SK-N-SH treated with all-trans-retinoic acid at 6 μM for 48 hours (cell line): ENCODE results near the gene RBMS3.
A peak's percentile ranks its signal among the peaks of the same experiment; 100 is the strongest.

Experiments
- ATAC-seq: fragments of 200-7000 bp; cut with Tn5 transposase; 3 replicates; pipeline ENCODE4 v1.9.1; 2020; ENCODE audit warnings: mild to moderate bottlenecking, moderate library complexity
- ARNTL ChIP-seq: fragments of 450-650 bp; formaldehyde crosslinking; IDR thresholded peaks from 2 replicates; pipeline ENCODE4 v1.5.0; 2020; ENCODE audit warnings: low read depth, mild to moderate bottlenecking, moderate library complexity, borderline replicate concordance
- BACH2 ChIP-seq: fragments of 250-450 bp; sonication (Bioruptor Pico); IDR thresholded peaks from 2 replicates; pipeline ENCODE4 v1.9.0; 2021; ENCODE audit warnings: mild to moderate bottlenecking, borderline replicate concordance
- CSDC2 ChIP-seq: fragments of 250-450 bp; sonication (Bioruptor Pico); IDR thresholded peaks from 2 replicates; pipeline ENCODE4 v1.5.0; 2020; ENCODE audit warnings: mild to moderate bottlenecking, moderate library complexity
- ISL1 ChIP-seq: fragments of 250-450 bp; sonication (Bioruptor Pico); IDR thresholded peaks from 2 replicates; pipeline ENCODE4 v2.1.2; 2022; ENCODE audit warnings: mild to moderate bottlenecking, moderate library complexity
- OSR1 ChIP-seq: fragments of 250-450 bp; sonication (Bioruptor Pico); IDR thresholded peaks from 2 replicates; pipeline ENCODE4 v1.8.0; 2022; ENCODE audit warnings: moderate library complexity, mild to moderate bottlenecking, inconsistent platforms
- PPARA ChIP-seq: fragments of 250-450 bp; sonication (Bioruptor Pico); IDR thresholded peaks from 2 replicates; pipeline ENCODE4 v1.5.0; 2020; ENCODE audit warnings: mild to moderate bottlenecking, borderline replicate concordance
- RARB ChIP-seq: fragments of 250-450 bp; sonication (Bioruptor Pico); IDR thresholded peaks from 2 replicates; pipeline ENCODE4 v1.8.0; 2021; ENCODE audit warnings: mild to moderate bottlenecking, moderate library complexity
- SNAI2 ChIP-seq: fragments of 250-450 bp; sonication (Bioruptor Pico); IDR thresholded peaks from 2 replicates; pipeline ENCODE4 v1.5.0; 2020; ENCODE audit warnings: mild to moderate bottlenecking, moderate library complexity
- TCF4 ChIP-seq: fragments of 250-450 bp; sonication (Bioruptor Pico); IDR thresholded peaks from 2 replicates; pipeline ENCODE4 v1.8.0; 2021; ENCODE audit warnings: mild to moderate bottlenecking, moderate library complexity, borderline replicate concordance
- TOX ChIP-seq: fragments of 250-450 bp; sonication (Bioruptor Pico); IDR thresholded peaks from 2 replicates; pipeline ENCODE4 v1.8.0; 2021; ENCODE audit warnings: mild to moderate bottlenecking, moderate library complexity, borderline replicate concordance
- ZC3H10 ChIP-seq: fragments of 250-450 bp; sonication (Bioruptor Pico); IDR thresholded peaks from 2 replicates; pipeline ENCODE4 v1.5.1; 2021; ENCODE audit warnings: mild to moderate bottlenecking, moderate library complexity
- ZFP3 ChIP-seq: fragments of 250-450 bp; sonication (Bioruptor Pico); IDR thresholded peaks from 2 replicates; pipeline ENCODE4 v1.5.0; 2020; ENCODE audit warnings: mild to moderate bottlenecking, moderate library complexity
- ZFP30 ChIP-seq: fragments of 450-650 bp; formaldehyde crosslinking; IDR thresholded peaks from 2 replicates; pipeline ENCODE4 v1.5.0; 2022; ENCODE audit warnings: mild to moderate bottlenecking, moderate library complexity
- ZNF565 ChIP-seq: fragments of 450-650 bp; formaldehyde crosslinking; conservative IDR thresholded peaks from 2 replicates; pipeline ENCODE4 v1.5.0; 2020; ENCODE audit warnings: low read depth, mild to moderate bottlenecking, moderate library complexity
- ZNF70 ChIP-seq: fragments of 450-650 bp; formaldehyde crosslinking; IDR thresholded peaks from 2 replicates; pipeline ENCODE4 v1.5.0; 2020; ENCODE audit warnings: mild to moderate bottlenecking, moderate library complexity
- ZNF8 ChIP-seq: fragments of 450-650 bp; formaldehyde crosslinking; IDR thresholded peaks from 2 replicates; pipeline ENCODE4 v1.5.0; 2020; ENCODE audit warnings: mild to moderate bottlenecking, moderate library complexity
- TF ChIP-seq, protein P1 (sequence below): fragments of 250-450 bp; sonication (Bioruptor Pico); IDR thresholded peaks from 2 replicates; pipeline ENCODE4 v1.5.1; 2020; ENCODE audit warnings: low read depth, mild to moderate bottlenecking, moderate library complexity
- TF ChIP-seq, protein P2 (sequence below): fragments of 250-450 bp; sonication (Bioruptor Pico); IDR thresholded peaks from 2 replicates; pipeline ENCODE4 v1.5.1; 2021; ENCODE audit warnings: mild to moderate bottlenecking, moderate library complexity
- TF ChIP-seq, protein P3 (sequence below): fragments of 250-450 bp; sonication (Bioruptor Pico); IDR thresholded peaks from 2 replicates; pipeline ENCODE4 v1.8.0; 2021; ENCODE audit warnings: low read depth, mild to moderate bottlenecking, moderate library complexity, borderline replicate concordance
- TF ChIP-seq, protein P4 (sequence below): fragments of 250-450 bp; sonication (Bioruptor Pico); IDR thresholded peaks from 2 replicates; pipeline ENCODE4 v1.5.0; 2020; ENCODE audit warnings: mild to moderate bottlenecking, moderate library complexity

The RBMS3 gene

DNA sequence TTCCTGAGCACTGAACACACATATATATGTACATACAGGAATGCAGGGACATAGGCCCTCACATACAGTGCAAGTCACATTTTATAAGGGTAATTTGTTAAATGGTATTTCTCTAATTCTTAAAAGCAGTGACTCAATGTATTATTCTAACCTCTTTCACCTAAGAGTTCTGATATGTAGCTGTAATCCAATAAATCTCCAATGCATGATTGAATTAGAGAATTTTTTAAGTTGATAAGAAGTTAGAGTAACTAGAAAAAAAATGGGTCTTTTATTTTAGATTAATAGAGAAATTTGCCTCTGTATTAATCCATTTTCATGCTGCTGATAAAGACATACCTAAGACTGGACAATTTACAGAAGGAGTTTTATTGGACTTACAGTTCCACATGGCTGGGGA, 98.2 kb downstream of the RBMS3 start (continued):
- no peak for TF ChIP-seq RARB (CRISPR knock-in tag)
- no peak for TF ChIP-seq TCF4
- peak; percentile 42; the same call in 1 of the 2 replicates for TF ChIP-seq SNAI2 (CRISPR knock-in tag)
- no peak for TF ChIP-seq BACH2 (CRISPR knock-in tag)
- TF ChIP-seq TOX = no peak

DNA sequence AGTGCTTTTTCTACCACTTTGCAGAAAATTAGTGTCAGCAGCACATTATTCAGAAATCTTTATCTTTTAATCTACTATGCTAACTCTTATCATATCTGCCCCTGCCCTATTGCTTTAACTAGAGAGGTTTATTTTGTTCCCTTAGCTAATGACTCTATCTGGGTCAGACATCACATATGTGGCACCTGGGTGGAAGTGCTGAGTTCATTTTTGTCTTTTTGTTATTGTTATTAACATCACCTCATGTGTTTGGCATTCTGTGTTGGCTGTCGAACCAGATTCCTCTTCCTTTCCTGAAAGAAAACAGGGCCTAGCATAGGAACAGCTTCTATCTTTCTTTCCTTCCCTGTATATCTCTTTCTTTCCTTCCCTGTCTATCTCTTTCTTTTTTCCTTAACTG, 100.7 kb downstream of the RBMS3 start:
- TF ChIP-seq, protein P1, sequence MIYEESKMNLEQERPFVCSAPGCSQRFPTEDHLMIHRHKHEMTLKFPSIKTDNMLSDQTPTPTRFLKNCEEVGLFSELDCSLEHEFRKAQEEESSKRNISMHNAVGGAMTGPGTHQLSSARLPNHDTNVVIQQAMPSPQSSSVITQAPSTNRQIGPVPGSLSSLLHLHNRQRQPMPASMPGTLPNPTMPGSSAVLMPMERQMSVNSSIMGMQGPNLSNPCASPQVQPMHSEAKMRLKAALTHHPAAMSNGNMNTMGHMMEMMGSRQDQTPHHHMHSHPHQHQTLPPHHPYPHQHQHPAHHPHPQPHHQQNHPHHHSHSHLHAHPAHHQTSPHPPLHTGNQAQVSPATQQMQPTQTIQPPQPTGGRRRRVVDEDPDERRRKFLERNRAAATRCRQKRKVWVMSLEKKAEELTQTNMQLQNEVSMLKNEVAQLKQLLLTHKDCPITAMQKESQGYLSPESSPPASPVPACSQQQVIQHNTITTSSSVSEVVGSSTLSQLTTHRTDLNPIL (CRISPR knock-in tag) = peak; percentile 66; the same call in 1 of the 2 replicates
- TF ChIP-seq ZFP3 (CRISPR knock-in tag) (no peak), ISL1 (peak; percentile 72)
- no peak for ATAC-seq

DNA sequence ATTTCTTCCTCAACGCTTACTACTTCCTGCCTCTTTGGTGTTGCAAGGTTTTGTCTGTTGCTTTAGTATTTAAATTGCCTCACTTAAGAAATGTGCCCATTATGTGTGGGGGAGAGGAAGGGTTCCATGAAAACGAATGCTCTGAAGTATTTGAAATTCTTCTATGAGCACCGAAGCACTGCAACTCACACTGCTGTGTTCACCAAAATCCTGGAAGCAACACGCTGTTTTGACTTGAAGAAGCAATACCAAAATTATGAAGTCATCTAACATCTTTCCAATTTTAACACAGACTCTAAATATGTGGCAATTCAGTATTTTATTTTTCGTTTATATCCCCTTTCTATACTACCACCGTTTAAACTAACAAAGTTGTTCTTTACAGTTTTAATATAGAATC, 101.5 kb downstream of the RBMS3 start:
- no peak for TF ChIP-seq ZC3H10 (CRISPR knock-in tag)
- TF ChIP-seq, protein P2, sequence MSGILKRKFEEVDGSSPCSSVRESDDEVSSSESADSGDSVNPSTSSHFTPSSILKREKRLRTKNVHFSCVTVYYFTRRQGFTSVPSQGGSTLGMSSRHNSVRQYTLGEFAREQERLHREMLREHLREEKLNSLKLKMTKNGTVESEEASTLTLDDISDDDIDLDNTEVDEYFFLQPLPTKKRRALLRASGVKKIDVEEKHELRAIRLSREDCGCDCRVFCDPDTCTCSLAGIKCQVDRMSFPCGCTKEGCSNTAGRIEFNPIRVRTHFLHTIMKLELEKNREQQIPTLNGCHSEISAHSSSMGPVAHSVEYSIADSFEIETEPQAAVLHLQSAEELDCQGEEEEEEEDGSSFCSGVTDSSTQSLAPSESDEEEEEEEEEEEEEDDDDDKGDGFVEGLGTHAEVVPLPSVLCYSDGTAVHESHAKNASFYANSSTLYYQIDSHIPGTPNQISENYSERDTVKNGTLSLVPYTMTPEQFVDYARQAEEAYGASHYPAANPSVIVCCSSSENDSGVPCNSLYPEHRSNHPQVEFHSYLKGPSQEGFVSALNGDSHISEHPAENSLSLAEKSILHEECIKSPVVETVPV = no peak
- TF ChIP-seq ARNTL = no peak
- TF ChIP-seq TCF4 = no peak
- no peak for TF ChIP-seq RARB (CRISPR knock-in tag)
- TF ChIP-seq, protein P3, sequence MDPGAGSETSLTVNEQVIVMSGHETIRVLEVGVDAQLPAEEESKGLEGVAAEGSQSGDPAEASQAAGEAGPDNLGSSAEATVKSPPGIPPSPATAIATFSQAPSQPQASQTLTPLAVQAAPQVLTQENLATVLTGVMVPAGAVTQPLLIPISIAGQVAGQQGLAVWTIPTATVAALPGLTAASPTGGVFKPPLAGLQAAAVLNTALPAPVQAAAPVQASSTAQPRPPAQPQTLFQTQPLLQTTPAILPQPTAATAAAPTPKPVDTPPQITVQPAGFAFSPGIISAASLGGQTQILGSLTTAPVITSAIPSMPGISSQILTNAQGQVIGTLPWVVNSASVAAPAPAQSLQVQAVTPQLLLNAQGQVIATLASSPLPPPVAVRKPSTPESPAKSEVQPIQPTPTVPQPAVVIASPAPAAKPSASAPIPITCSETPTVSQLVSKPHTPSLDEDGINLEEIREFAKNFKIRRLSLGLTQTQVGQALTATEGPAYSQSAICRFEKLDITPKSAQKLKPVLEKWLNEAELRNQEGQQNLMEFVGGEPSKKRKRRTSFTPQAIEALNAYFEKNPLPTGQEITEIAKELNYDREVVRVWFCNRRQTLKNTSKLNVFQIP = no peak
- TF ChIP-seq CSDC2 (CRISPR knock-in tag) = no peak
- TF ChIP-seq ISL1 = no peak
- TF ChIP-seq, protein P4, sequence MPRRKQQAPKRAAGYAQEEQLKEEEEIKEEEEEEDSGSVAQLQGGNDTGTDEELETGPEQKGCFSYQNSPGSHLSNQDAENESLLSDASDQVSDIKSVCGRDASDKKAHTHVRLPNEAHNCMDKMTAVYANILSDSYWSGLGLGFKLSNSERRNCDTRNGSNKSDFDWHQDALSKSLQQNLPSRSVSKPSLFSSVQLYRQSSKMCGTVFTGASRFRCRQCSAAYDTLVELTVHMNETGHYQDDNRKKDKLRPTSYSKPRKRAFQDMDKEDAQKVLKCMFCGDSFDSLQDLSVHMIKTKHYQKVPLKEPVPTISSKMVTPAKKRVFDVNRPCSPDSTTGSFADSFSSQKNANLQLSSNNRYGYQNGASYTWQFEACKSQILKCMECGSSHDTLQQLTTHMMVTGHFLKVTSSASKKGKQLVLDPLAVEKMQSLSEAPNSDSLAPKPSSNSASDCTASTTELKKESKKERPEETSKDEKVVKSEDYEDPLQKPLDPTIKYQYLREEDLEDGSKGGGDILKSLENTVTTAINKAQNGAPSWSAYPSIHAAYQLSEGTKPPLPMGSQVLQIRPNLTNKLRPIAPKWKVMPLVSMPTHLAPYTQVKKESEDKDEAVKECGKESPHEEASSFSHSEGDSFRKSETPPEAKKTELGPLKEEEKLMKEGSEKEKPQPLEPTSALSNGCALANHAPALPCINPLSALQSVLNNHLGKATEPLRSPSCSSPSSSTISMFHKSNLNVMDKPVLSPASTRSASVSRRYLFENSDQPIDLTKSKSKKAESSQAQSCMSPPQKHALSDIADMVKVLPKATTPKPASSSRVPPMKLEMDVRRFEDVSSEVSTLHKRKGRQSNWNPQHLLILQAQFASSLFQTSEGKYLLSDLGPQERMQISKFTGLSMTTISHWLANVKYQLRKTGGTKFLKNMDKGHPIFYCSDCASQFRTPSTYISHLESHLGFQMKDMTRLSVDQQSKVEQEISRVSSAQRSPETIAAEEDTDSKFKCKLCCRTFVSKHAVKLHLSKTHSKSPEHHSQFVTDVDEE (CRISPR knock-in tag) = no peak
- no peak for TF ChIP-seq PPARA
- TF ChIP-seq, protein P1 (CRISPR knock-in tag) = no peak
- TF ChIP-seq ZFP3 (CRISPR knock-in tag) = no peak
- no peak for TF ChIP-seq ZFP30 (CRISPR knock-in tag)
- no peak for TF ChIP-seq ZNF70 (CRISPR knock-in tag)
- TF ChIP-seq, all 23 proteins: peak for 0
- no peak for ATAC-seq

DNA sequence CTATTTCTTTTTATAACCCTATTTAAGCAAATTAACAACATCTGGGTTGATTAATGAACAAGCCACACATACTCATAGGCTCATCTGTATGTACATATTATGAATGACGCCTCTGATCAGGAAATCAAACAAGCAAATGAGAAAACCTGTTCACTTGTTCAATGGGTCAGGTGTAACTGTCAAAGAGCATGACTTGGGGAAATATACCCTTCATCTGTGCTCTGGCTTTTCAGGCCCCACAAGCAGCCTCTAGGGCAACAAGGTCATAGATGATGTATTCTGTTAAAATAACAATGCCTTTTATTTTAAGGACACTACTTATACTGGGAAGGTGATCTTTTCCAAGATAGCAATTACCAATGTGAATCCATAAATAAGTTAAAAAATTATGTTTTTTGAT, 102.0 kb downstream of the RBMS3 start:
- no peak for ATAC-seq
- TF ChIP-seq ARNTL (no peak), ISL1 (no peak), PPARA (no peak), BACH2 (CRISPR knock-in tag) (no peak), ZFP30 (CRISPR knock-in tag) (no peak), OSR1 (CRISPR knock-in tag) (no peak), TCF4 (no peak), ZNF8 (CRISPR knock-in tag) (no peak), ZFP3 (CRISPR knock-in tag) (no peak), ZNF565 (CRISPR knock-in tag) (no peak), CSDC2 (CRISPR knock-in tag) (no peak), SNAI2 (CRISPR knock-in tag) (no peak)
- TF ChIP-seq, protein P3 = no peak
- TF ChIP-seq, protein P2 = no peak
- TF ChIP-seq, protein P4 (CRISPR knock-in tag) = no peak
